NCI-H345 (cell line): ENCODE results near the gene EEFSEC.

ENCODE experiments used
- DNase-seq: peaks from one replicate; lab custom pipeline; 2025; lab: John Stamatoyannopoulos, UW

The EEFSEC gene

GRCh38 chr3:128392021-128392420 lies 238.7 kb downstream of the EEFSEC start:
- DNase-seq: no peak

- no peak for DNase-seq
Observed at GRCh38 chr3:128392818-128393544, 239.7 kb downstream of the EEFSEC start.

GRCh38 chr3:128394033-128394432 lies 240.8 kb downstream of the EEFSEC start:
- DNase-seq: no peak

GRCh38 chr3:128395046-128395445 lies 241.8 kb downstream of the EEFSEC start:
- DNase-seq: no peak

GRCh38 chr3:128395500-128396162 lies 242.3 kb downstream of the EEFSEC start:
- no peak for DNase-seq

- no peak for DNase-seq
Observed at GRCh38 chr3:128397484-128397883, 244.2 kb downstream of the EEFSEC start.

- DNase-seq: no peak
Observed at GRCh38 chr3:128398586-128398985, 245.3 kb downstream of the EEFSEC start.

GRCh38 chr3:128399221-128399915 lies 246.1 kb downstream of the EEFSEC start:
- no peak for DNase-seq

- no peak for DNase-seq
Observed at GRCh38 chr3:128400671-128401070, 247.4 kb downstream of the EEFSEC start.

- peak; percentile 29 for DNase-seq
Observed at GRCh38 chr3:128402319-128402718, 249.0 kb downstream of the EEFSEC start.

- peak; percentile 11 for DNase-seq
Observed at GRCh38 chr3:128402998-128403397, 249.7 kb downstream of the EEFSEC start.

GRCh38 chr3:128404276-128405068 lies 251.2 kb downstream of the EEFSEC start:
- DNase-seq: no peak

- DNase-seq: no peak
Observed at GRCh38 chr3:128405554-128406277, 252.4 kb downstream of the EEFSEC start.

GRCh38 chr3:128407247-128407646 lies 254.0 kb downstream of the EEFSEC start:
- no peak for DNase-seq

GRCh38 chr3:128408012-128408692 lies 254.9 kb downstream of the EEFSEC start:
- no peak for DNase-seq

GRCh38 chr3:128408693-128409623 lies 255.7 kb downstream of the EEFSEC start:
- no peak for DNase-seq

GRCh38 chr3:128409624-128410581 lies 256.6 kb downstream of the EEFSEC start:
- no peak for DNase-seq
